SIG-M5 treated with dmso at 0.1 percent for 504 hours (cell line): ENCODE results near the gene TFDP1.

ENCODE experiments used
- DNase-seq: peaks from one replicate; lab custom pipeline; 2025; ENCODE audit not compliant: unreplicated experiment; lab: John Stamatoyannopoulos, UW

TFDP1 gene

GRCh38 chr13:113596321-113597200, 12.0 kb downstream of the TFDP1 start:
- DNase-seq = no peak

GRCh38 chr13:113597391-113598080, 13.0 kb downstream of the TFDP1 start:
- no peak for DNase-seq

DNA sequence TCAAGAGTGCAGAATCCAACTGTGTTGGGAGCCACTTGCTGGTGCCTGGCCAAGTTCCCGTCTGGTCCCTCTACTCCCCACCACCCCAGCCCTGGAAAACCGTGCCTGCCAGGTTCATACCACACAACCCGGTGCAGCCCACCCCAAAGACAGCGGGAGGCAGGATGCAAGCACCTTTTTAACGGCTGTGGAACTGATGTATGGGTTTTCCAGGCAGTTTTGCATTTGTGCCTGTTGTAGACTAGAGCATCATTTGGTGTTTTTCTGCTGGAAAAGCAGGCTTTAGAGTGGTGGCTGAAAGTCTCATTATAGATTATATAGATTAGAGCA, 13.5 kb downstream of the TFDP1 start:
- no peak for DNase-seq

DNA sequence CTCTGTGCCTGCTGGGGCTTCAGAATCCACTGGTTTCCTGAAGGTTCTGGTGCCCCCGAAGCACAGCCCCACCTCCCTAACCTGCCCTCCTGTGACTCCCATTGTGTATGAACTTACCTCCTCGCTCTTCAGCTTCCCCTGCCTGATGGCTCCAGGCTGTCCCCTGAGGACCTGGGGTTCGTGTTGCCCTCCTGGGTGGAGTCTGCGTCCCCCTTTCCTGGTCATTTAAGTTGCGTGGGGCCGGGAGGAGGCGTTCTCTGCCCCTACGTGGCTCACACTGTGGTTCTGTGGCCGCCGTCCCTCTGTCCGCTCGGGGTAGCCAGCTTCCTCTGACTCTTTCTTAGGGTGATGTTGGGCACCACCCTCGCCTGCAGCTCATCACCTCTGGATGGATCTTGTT, 13.9 kb downstream of the TFDP1 start:
- no peak for DNase-seq

- DNase-seq = no peak
Observed at GRCh38 chr13:113599391-113599790, 14.8 kb downstream of the TFDP1 start.

- DNase-seq = no peak
Observed at GRCh38 chr13:113601166-113602070, 16.9 kb downstream of the TFDP1 start.

DNA sequence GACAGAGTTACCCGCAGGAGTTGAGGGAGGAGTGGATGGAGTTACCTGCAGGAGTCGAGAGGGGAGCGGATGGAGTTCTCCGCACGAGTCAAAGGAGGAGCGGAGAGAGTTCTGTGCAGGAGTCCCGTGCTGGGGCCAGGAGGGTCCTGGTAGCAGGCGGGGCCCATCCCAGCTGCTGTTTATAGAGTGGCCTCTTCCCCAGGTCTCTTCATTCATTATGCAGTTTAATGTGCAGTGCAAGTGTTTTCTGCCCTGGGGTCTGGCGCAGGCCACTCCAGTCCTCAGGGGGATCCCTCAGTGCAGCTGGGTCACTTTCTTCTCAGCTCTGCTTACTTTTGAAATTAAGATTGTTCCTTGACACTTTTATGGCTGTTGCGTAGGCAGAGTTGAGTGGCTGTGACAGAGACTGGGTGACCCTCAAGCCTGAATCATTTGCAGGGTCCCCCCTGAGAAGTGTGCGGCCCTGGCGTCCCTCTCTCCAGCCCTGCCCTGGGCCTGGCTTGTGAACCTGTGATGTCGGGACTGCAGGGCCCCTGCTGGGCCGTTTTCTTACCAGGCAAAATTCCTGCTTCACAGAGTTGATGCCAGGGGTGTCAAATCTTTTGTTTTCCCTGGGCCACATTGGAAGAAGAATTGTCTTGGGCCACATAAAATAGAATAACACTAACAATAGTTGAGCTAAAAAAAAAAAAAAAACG, 17.9 kb downstream of the TFDP1 start:
- no peak for DNase-seq

DNA sequence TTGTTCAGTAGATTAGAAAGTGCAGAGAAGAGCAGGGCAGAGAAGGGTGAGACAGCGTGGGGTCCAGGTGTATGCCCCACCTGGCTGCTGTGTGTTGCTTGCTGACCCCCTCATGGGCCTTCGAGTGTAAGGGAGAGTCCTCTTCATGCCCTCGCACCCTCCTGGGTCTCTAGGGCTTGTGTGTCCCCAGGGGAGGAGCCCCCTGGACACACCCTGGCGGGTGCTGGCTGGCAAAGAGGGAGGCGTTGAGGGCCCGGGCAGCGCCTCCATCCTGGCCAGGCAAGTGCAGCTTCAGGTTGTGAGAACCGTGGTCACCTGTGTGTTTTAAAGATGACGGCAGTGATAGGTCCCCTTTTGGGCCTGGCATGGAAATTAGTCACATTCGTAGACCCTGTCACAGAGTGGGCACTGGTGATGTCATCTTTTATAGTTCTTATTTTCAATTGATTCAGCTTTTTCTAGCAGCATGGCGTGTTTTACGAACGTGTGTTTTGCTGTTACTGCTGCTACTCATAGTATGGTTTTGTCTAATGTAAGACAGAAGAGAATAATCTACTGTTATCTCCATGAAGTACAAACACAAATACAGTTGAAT, 18.7 kb downstream of the TFDP1 start:
- no peak for DNase-seq

- DNase-seq = no peak
Observed at GRCh38 chr13:113604186-113604585, 19.6 kb downstream of the TFDP1 start.

GRCh38 chr13:113605461-113605860, 20.9 kb downstream of the TFDP1 start:
- DNase-seq = no peak

- DNase-seq = no peak
Observed at GRCh38 chr13:113605866-113606438, 21.4 kb downstream of the TFDP1 start.

DNA sequence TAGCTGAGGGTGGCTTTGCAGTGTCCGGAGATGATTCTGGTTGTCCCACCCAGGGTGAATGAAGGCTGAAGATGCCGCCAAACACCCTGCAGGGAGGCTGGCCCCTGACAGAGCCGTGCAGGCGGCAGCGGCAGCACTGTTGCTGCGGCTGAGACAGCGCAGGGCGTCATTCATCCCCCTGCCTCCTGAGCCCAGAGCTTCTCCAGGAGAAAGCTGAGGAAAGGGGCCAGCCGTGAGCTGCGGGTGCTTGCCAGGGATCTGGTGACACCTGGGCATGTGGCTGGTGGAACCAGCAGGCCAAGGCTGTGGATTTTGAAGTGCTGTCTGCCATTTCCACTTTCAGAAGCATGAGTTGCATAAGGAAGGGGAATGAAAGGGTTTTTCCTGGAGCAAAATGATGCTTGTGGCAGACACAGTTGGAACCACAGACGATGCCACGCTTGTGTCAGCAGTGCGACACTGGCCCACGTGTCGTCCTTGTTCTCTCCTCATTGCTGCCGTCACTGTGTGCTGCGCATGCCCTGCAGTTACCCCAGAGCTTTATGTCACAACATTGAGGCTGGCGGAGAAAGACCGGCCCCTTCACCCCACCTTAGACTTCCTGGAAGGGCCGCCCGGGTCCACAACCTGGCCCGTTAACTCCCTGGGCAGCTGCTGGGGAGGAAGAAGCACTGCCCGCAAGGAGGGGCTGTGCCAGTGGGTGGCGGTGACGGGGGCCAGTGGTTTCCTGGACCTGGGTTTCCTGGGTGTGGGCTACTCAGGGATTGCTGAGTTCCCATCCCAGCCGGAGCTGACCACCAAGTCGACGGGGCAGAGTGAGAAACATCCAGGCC, 22.7 kb downstream of the TFDP1 start:
- no peak for DNase-seq

- no peak for DNase-seq
Observed at GRCh38 chr13:113607889-113608635, 23.5 kb downstream of the TFDP1 start.

- no peak for DNase-seq
Observed at GRCh38 chr13:113608967-113609533, 24.5 kb downstream of the TFDP1 start.

- DNase-seq = no peak
Observed at GRCh38 chr13:113609616-113610015, 25.1 kb downstream of the TFDP1 start.

DNA sequence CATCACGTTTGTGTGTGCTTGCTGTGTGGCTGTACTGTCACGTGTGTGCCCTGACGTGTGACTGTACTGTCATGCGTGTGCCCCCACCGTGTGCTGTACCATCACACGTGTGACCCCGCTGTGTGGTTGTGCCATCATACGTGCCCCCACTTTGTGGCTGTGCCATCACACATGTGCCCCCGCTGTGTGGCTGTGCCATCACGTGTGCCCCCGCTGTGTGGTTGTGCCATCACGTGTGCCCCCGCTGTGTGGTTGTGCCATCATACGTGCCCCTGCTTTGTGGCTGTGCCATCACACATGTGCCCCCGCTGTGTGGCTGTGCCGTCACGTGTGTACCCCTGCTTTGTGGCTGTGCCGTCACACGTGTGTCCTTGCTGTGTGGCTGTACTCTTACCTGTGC, 25.7 kb downstream of the TFDP1 start:
- no peak for DNase-seq

DNA sequence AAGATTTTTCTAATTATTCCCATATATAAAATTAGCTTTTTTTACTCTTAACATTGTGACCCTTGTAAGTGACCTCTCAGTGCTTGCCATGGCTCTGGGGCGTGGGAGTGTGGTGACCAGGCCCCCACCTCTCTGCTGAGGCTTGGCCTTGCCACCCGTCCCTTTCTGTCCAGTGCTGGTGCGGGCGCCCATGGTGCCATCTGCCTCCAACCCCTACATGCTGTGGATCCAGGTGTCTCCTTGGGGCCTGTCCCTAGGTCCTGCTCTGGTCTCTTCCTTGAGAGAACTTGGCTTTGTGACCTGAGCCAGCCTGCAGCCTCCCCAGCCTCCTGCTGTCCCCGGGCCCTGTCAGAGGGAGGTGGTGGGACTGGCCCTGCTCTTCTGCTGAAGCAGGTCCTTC, 27.4 kb downstream of the TFDP1 start:
- DNase-seq = no peak

- DNase-seq = no peak
Observed at GRCh38 chr13:113612607-113613006, 28.1 kb downstream of the TFDP1 start.
